Measurements from ENCODE around the gene PSG6. TPM values are rescaled to one million over a fixed set of nuclear protein-coding genes. Genes with fewer than 3 reads are reported as not detected.
"Not testable (repeated sequence)": the region's sequence is repeated elsewhere in the genome, so short reads cannot be mapped to it uniquely, and the experiment has no call there.

The PSG6 gene
- total RNA-seq, 2 experiments from 2014 or later: 0.06 TPM; not detected in 1

- POLR2A ChIA-PET: no interaction called here
- Histone ChIP-seq H3K9me3 (ENCODE audit: low read length) (no peaks in the 10 kb centered on the region), H3K4me1 (ENCODE audit: insufficient read depth, low read length, poor library complexity, severe bottlenecking) (no peaks in the 10 kb centered on the region), H2AFZ (ENCODE audit: low read length) (no peak overlapping the region), H3K9me2 (ENCODE audit: insufficient read depth, low read length) (no peaks in the 10 kb centered on the region), H4K20me1 (ENCODE audit: insufficient read depth, low read length) (no peaks in the 10 kb centered on the region), H3K36me3 (ENCODE audit: insufficient read depth, low read length) (no peaks in the 10 kb centered on the region), H3K79me2 (ENCODE audit: insufficient read depth, low read depth, low read length) (no peaks in the 10 kb centered on the region), H3K4me3 (ENCODE audit: low read depth, low read length, poor library complexity, severe bottlenecking) (no peak overlapping the region), H3K27ac (ENCODE audit: low read depth, low read length, poor library complexity, severe bottlenecking) (no peak overlapping the region), H3K4me2 (ENCODE audit: low read length) (no peak overlapping the region)
- CTCF ChIA-PET (ENCODE audit: unreplicated experiment): no interaction called here
- intact Hi-C loops (cut with micrococcal nuclease; ENCODE audit: unreplicated experiment): no loop called here
- TF ChIP-seq EZH2phosphoT487 (IDR thresholded peaks at IDR 0.05; ENCODE audit: borderline replicate concordance, low read depth, low read length) (no peak), CTCF (conservative IDR thresholded peaks at IDR 0.05; ENCODE audit: low read length) (0 out of 2 replicates have a peak, but pooled peaks have one; percentile 62)
- no peak for DNase-seq (ENCODE audit: low spot score)
- no TSS peak for BruUV-seq (replicated peaks)
Observed at GRCh38 chr19:42919757-42920079, 2.0 kb upstream of the PSG6 start.

- H3K79me2 ChIP-seq (ENCODE audit: insufficient read depth, low read depth, low read length); POLR2A ChIA-PET; H3K27ac ChIP-seq (ENCODE audit: low read depth, low read length, poor library complexity, severe bottlenecking); CTCF ChIA-PET (ENCODE audit: unreplicated experiment); H3K4me3 ChIP-seq (ENCODE audit: low read depth, low read length, poor library complexity, severe bottlenecking); H3K4me2 ChIP-seq (ENCODE audit: low read length); H2AFZ ChIP-seq (ENCODE audit: low read length); H3K9me2 ChIP-seq (ENCODE audit: insufficient read depth, low read length); H3K9me3 ChIP-seq (ENCODE audit: low read length); DNase-seq (ENCODE audit: low spot score); BruUV-seq (replicated peaks); H3K4me1 ChIP-seq (ENCODE audit: insufficient read depth, low read length, poor library complexity, severe bottlenecking); H4K20me1 ChIP-seq (ENCODE audit: insufficient read depth, low read length); H3K36me3 ChIP-seq (ENCODE audit: insufficient read depth, low read length); intact Hi-C loops (cut with micrococcal nuclease; ENCODE audit: unreplicated experiment): not testable (repeated sequence)
- TF ChIP-seq CTCF (conservative IDR thresholded peaks at IDR 0.05; ENCODE audit: low read length): peak; percentile 70
Observed at GRCh38 chr19:42919070-42919756, 1.5 kb upstream of the PSG6 start.

GRCh38 chr19:42918377-42919069, 829 bp upstream of the PSG6 start:
- CTCF ChIA-PET (ENCODE audit: unreplicated experiment); H3K4me2 ChIP-seq (ENCODE audit: low read length); BruUV-seq (replicated peaks); DNase-seq (ENCODE audit: low spot score); H4K20me1 ChIP-seq (ENCODE audit: insufficient read depth, low read length); H3K9me3 ChIP-seq (ENCODE audit: low read length); POLR2A ChIA-PET; H2AFZ ChIP-seq (ENCODE audit: low read length); H3K4me3 ChIP-seq (ENCODE audit: low read depth, low read length, poor library complexity, severe bottlenecking); H3K4me1 ChIP-seq (ENCODE audit: insufficient read depth, low read length, poor library complexity, severe bottlenecking); H3K79me2 ChIP-seq (ENCODE audit: insufficient read depth, low read depth, low read length); intact Hi-C loops (cut with micrococcal nuclease; ENCODE audit: unreplicated experiment); H3K27ac ChIP-seq (ENCODE audit: low read depth, low read length, poor library complexity, severe bottlenecking); H3K9me2 ChIP-seq (ENCODE audit: insufficient read depth, low read length); H3K36me3 ChIP-seq (ENCODE audit: insufficient read depth, low read length): not testable (repeated sequence)

DNA sequence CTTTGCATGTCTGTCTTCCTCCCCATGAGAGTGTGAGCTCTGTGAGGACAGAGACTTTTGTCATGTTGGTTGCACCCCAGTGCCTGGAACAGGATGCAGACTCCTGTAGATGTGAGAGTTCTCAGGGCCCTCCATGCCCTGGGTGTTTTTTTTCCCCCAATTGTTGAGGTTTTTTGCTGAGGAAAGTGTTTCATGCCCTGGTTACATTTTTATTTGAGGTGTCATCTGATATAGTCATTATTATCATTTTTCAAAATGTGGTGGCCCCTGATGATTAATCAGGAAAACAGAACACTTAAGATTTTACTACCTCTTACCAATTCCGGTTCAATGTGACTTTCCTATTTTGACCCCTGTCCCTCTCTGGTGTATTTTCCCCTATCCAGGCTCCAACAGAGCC, 763 bp downstream of the PSG6 start:
- H3K4me3 ChIP-seq (ENCODE audit: low read depth, low read length, poor library complexity, severe bottlenecking); H3K4me2 ChIP-seq (ENCODE audit: low read length); H3K27ac ChIP-seq (ENCODE audit: low read depth, low read length, poor library complexity, severe bottlenecking); H4K20me1 ChIP-seq (ENCODE audit: insufficient read depth, low read length); CTCF ChIA-PET (ENCODE audit: unreplicated experiment); BruUV-seq (replicated peaks); H3K4me1 ChIP-seq (ENCODE audit: insufficient read depth, low read length, poor library complexity, severe bottlenecking); H3K9me2 ChIP-seq (ENCODE audit: insufficient read depth, low read length); H2AFZ ChIP-seq (ENCODE audit: low read length); POLR2A ChIA-PET; intact Hi-C loops (cut with micrococcal nuclease; ENCODE audit: unreplicated experiment); DNase-seq (ENCODE audit: low spot score); H3K36me3 ChIP-seq (ENCODE audit: insufficient read depth, low read length); H3K79me2 ChIP-seq (ENCODE audit: insufficient read depth, low read depth, low read length); H3K9me3 ChIP-seq (ENCODE audit: low read length): not testable (repeated sequence)

DNA sequence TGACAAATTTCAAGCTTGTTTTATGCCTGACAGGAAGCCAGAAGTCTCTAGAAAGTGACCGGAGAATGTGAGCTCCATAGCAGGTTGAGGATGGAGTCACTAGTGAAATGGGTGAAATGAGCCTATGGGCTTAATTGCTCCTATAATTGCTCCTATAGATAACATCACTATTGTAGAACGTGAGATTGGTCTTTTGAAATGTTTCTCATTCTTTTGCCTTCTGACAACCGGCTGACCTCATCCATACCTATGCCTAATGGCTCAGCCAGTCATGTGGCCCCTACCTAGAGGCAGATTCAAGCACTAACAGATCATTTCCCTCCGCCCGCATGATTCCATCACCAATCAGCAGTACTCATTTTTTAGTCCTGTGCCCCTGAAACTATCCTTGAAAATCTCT, 4.2 kb downstream of the PSG6 start:
- H3K4me1 ChIP-seq (ENCODE audit: insufficient read depth, low read length, poor library complexity, severe bottlenecking); CTCF ChIA-PET (ENCODE audit: unreplicated experiment); H3K27ac ChIP-seq (ENCODE audit: low read depth, low read length, poor library complexity, severe bottlenecking); H2AFZ ChIP-seq (ENCODE audit: low read length); H3K36me3 ChIP-seq (ENCODE audit: insufficient read depth, low read length); H3K4me2 ChIP-seq (ENCODE audit: low read length); BruUV-seq (replicated peaks); H4K20me1 ChIP-seq (ENCODE audit: insufficient read depth, low read length); H3K9me2 ChIP-seq (ENCODE audit: insufficient read depth, low read length); intact Hi-C loops (cut with micrococcal nuclease; ENCODE audit: unreplicated experiment); H3K4me3 ChIP-seq (ENCODE audit: low read depth, low read length, poor library complexity, severe bottlenecking); H3K9me3 ChIP-seq (ENCODE audit: low read length); H3K79me2 ChIP-seq (ENCODE audit: insufficient read depth, low read depth, low read length); DNase-seq (ENCODE audit: low spot score); POLR2A ChIA-PET: not testable (repeated sequence)
